GM18951 (cell line): ENCODE data around the gene RXRG.

ENCODE experiments used
- POLR2A ChIP-seq: IDR thresholded peaks from 4 replicates; pipeline ENCODE4 v1.6.1; 2011; ENCODE audit warnings: mild to moderate bottlenecking; ENCODE audit not compliant: insufficient read length, insufficient read depth; ENCODE audit errors: extremely low read depth
- in situ Hi-C: fragments of 300-500 bp; cut with MboI; formaldehyde crosslinking; loops from one replicate; pipeline ENCODE4 v1.12.0; 2022; ENCODE audit warnings: low sequenced_read_pairs, mixed read lengths, inconsistent platforms; ENCODE audit not compliant: unreplicated experiment

Gene RXRG

DNA sequence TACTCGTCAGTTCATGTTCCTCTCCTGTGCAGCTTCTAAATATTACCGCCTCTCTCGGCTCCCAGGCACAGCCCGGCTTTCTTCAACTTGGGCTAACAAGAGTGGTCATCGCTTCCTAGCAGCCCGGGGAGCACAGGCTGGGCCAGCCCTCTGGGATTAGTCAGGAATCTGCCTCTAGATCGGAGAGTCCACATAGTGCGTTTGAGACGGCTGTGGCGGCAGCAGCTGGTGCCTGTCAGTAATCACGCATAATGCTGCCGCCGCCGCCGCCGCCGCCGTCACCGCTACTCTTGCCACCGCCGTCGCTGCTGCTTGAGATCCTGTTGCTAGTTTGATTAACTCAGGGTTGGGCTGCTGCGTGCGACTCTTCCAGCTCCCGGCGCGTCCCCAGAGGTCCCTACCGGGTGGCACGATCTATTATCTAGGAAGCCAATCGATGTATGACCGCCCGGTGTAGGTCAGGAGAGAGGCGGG, at the start of gene RXRG:
TSS of gene RXRG (minus strand) at position 230 of the 474 bp plus-strand sequence. CDS start 233 bp downstream, outside the sequence.
- in situ Hi-C loops, result no loop called here
- TF ChIP-seq POLR2A, result no peak

DNA sequence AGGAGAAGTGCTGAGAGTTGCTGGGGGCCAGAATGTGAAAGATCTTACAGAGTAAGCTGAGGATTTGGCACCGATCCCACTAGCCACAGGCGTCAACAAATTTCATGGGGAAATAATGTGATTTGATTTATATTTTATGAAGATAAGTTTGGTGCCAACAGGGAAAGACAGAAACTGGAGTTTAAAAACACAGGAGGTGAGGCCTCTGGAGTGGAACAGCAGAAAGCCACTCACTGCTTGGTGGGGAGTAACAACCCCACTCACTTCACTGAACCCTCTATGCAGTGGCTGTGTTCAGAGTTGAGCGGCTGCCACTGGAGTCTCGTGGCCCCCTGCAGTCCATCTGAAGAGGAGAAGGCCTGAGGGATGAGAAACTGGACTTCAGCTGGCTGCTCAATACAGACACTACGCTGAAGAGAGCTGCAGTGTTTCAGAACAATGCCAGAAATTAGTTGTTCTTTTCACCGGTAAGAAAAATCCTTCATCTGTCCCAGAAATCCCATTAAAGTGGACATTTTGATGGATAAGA, 48.0 kb upstream of the RXRG start:
- in situ Hi-C loops, result no loop called here

DNA sequence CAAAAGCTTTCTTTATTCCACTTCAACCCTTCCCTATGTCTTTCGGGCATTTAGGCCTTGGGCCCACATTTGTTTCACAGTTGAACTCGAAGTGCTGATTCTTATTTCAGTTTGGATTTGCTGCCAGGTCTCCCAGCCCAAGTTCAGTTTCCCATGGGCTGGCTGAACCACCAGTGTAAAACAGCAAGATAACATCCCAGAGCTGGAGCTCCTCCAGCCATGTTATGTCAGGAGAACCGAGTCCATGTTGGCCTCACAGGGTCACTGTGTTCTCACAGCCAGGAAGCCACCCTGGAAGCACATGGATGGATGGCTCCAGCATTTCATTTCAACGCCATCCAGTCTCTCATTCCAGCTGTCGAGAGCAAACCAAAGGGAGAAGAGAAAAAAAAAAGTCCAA, 45.2 kb upstream of the RXRG start:
- TF ChIP-seq POLR2A, result no peak
- in situ Hi-C loops, result no loop called here

More for the DNA sequence above, 48.0 kb upstream of the RXRG start:
- no peak for TF ChIP-seq POLR2A

DNA sequence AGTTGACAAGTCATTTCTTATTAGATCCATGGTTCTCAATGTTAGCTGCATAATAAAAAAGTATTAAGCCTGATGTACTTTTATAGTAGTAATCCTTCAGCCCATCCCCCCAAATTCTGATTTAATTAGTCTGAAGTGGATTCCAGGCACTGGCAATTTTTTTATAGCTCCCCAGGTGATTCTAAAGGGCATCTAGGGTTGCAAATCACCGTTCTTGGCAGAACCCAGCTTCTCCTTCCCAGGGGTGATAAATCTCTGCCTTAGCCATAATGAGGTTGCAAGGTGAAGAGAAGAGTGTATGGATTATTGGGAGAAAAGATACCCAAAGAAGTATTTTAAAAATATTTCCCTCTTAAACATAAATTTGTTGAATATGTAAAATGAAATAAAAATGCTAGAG, 43.0 kb upstream of the RXRG start:
- in situ Hi-C loops, result no loop called here
- no peak for TF ChIP-seq POLR2A

DNA sequence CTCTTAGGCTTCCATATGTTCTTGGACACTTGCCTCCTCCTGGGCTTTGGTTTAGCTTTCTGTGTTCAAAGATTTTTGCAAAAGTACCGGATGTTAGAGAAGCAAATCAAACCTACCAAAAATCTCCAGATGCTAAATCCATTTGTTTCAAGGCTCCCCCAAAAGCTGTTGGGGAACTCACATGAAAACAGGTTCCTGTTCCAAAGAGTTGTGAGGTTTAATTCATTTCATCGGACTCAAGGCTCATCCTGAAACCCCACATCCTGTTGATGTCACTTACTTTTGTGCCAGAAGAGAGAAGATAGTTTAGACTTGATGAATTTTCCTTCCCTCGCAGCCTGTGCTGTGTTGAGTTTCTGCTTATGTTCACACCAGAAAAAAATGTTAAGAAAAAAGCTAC, 41.7 kb upstream of the RXRG start:
- in situ Hi-C loops, result no loop called here
- TF ChIP-seq POLR2A, result no peak

DNA sequence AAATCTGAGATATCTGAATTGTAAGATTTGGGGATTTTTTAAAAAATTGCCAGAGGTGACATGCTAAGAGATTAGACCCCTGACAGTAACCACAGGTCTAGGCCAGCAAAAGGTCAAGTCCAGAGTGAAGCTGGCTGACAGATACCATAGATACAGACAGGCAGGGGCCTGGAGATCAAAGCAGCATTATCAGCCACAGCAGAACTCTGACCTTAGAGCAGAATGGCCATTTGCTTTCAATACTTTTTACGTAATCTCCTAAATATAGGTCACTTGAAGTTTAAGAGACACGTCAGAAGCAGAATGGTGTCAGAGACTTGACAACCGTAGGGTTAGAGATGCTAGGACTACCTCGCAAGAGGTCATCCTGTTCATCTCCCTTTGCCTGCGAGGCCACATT, 40.8 kb upstream of the RXRG start:
- in situ Hi-C loops, result no loop called here
- no peak for TF ChIP-seq POLR2A

DNA sequence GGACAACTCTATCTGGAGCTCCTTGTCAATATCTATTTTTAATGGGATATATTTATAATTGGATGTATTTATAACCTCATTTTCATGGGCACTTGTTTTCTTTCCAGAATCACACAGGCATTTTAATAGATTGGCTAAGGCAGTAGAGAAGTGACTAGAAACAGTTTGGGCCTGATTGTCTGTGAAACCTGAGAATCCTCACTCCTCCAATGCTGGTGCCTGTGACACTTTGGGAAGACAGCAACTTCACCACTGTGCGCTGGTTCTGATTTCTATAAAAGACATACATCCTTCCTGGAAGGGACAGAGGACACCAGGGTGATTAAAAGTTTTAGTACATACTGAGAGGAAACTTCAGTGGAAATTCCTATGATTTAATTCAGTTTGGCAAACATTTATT, 39.6 kb upstream of the RXRG start:
- no peak for TF ChIP-seq POLR2A
- in situ Hi-C loops, result no loop called here

DNA sequence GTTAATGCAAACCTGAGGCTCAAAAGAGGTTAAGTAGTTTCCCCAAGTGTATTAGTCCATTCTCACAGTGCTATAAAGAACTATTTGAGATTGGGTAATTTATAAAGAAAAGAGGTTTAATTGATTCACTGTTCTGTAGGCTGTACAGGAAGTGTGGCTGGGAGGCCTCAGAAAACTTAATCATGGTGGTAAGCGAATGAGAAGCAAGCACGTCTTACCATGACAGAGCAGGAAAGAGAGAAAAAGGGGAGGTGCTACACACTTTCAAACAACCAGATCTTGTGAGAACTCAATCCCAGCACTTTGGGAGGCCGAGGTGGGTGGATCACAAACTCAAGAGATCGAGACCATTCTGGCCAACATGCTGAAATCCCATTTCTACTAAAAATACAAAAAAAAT, 38.5 kb upstream of the RXRG start:
- no peak for TF ChIP-seq POLR2A
- in situ Hi-C loops, result no loop called here

DNA sequence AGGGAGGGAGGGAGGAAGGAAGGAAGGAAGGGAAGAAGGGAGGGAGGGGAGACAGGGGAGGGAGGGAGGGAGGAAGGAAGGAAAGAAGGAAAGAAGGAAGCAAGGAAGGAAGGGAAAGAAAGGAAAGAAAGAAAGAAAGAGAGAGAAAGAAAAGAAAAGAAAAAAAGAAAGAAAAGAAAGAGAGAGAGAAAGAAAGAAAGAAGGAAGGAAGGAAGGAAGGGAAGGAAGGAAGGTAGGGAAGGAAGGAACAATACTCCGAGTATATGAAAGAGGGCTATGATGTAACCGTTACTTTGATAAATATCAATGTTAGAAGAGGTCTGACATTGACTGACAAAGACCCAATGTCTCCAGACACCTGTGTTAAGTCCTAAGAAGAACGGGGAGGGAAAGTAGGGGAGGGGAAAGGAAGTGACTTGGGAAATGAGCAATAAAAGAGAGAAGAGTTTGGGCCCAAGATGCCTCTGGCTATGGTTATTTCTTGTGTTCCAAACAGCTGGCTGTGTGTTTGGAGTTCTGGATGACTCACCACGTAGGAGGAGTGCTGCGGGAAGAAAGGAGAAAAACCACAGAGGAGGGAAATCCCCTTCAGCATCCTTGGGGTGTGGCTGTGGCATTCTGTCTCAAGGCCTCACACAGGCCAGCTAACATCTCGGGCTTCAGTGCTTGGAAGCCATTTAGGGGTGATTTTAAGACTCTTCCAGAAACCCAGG, 37.0 kb upstream of the RXRG start:
- TF ChIP-seq POLR2A, result no peak
- in situ Hi-C loops, result no loop called here

DNA sequence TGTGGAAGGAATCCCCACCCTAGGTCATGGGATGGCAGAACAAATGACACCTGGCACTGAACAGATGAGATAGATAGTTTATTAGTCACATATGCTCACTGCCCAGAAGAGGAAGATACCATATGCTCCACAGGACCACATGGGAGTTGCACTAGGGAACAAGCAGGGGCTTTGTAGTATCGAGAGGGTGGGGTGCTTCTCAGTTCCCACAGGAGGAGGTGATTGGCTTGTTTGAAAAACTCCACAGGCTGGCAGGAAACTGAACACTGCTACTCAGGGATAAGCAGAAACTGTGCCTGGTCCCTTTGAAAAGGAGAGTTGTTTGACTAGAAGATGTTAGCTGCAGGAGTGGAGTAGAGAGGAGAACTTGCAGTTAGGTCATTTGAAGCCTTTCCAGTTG, 31.9 kb upstream of the RXRG start:
- no peak for TF ChIP-seq POLR2A
- in situ Hi-C loops, result no loop called here

DNA sequence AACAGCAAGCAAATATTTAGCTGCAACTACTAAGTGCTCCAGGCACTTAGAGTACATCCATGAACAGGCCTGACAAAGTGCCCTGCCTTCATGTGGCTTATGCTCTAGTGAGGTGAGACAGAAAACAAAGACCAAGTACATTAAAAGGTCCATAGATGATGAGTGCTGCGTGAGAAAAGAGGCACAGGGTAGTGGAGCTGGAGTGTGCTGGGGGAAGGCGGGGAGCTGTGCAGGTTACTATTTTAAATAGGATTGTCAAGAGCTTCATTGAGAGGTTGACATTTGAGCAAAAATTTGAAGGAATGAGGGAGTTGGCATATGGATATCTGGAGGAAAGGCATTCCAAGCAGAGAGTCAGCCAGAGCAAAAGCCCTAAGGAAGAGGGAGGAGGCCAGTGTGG, 29.3 kb upstream of the RXRG start:
- in situ Hi-C loops, result no loop called here
- no peak for TF ChIP-seq POLR2A

DNA sequence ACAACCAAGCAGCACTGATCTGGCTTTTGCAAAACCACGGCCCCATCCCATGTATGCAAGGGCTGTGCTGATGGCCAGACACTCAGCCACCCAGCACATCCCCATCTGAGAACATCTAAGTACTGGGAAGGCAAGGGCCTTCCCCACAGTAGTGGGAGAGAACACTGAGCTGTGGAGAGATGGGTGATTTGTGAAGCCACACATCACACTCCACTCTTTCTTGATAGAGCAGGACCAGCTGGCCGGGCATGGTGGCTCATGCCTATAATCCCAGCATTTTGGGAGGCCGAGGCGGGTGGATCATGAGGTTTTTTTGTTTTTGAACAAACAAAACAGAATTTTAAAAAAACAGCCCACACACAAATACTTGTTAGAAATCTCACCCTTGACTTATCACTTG, 28.2 kb upstream of the RXRG start:
- TF ChIP-seq POLR2A, result no peak
- in situ Hi-C loops, result no loop called here

DNA sequence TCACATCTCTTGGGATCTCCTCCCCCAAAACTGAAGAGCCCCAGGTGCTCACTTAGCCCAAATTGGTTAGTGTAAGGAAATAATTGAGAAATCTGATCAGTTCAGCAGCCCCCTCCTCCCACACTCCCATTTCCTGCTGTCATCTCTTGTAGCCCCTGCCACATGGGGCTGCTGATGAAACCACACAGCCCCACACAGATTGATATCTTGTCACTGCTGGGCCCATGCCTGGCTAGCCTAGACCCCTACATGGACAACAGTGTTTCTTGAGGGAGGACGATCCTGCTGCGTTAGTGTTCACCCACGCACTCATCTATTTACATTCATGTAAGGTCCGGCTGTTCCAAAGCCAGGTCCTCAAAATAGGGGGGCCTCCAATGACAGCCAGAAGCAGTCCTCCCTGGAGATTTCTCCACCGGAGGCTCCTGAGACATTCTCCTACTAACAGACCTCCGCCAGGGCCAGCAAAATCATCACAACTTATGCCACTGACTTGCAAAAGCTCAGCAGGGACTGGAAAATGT, 23.9 kb upstream of the RXRG start:
- in situ Hi-C loops, result no loop called here
- TF ChIP-seq POLR2A, result no peak

DNA sequence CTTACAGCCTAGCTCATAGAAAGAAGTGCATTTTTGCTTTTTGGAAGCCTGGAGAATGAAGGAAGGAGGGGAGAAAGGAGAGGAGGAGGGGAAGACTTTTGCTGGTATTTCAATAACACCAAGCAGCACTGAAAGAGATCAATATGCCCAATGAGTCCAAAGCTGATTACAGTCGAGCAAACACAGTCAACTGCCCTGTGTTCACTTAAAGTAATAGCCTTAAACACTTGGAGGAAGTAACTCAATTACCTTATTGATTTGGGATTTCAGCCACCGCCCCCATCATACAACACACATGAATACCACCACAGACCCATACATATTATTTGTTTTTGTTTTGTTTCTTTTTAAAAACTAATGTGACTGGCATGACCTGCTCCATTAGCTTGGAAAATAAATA, 23.3 kb upstream of the RXRG start:
- in situ Hi-C loops, result no loop called here
- TF ChIP-seq POLR2A, result no peak
